ENCODE measurements around the gene GNB1.

Gene GNB1

GRCh38 chr1:1907098-1907736 lies 16.3 kb upstream of the GNB1 start:
- DNase-seq, result no peak

DNA sequence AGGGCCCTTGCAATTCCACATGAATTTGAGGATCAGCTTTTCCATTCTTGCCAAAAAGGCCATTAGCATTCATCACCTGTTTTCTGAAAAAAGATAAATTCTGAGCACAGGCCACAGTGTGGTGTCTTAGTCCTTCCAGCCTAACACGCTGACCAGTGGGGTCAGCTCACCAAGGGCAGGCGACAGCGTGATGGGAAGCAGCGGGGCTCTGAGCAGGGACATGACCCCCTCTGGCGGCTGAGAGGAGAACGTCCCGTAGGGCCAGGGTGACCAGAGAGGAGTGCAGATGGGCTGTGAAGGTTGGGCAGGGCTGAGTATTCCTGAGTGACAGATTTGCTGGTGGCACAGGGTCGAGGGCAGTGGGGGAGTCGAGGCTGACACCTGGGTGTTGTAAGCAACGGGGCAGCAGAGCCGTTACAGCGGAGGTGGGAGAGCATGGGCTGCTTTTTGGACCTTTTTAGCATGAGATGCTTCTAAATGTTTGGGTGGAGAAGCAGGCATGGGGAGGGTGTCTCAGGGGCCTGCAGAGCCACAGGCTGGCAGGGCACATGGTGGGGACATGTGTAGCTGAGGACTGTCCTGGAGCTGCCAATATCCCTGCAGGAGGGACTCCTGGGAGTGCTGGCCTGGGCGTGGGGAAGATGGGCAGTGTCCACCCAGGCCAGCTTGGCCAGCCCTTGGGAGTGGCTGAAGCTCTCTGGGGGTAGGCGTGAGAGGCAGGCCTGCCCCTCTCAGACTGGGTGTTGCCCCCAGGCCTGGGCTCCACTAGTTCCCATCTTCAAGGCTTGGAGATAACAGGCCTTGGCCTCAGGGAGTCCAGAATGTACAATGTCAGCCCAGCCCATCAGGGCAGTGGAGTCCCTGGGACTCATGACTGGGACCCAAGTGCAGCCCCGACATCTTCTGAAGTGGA lies 15.6 kb upstream of the GNB1 start:
- DNase-seq, result peak; percentile 52

GRCh38 chr1:1903224-1903623 lies 12.3 kb upstream of the GNB1 start:
- no peak for DNase-seq

DNA sequence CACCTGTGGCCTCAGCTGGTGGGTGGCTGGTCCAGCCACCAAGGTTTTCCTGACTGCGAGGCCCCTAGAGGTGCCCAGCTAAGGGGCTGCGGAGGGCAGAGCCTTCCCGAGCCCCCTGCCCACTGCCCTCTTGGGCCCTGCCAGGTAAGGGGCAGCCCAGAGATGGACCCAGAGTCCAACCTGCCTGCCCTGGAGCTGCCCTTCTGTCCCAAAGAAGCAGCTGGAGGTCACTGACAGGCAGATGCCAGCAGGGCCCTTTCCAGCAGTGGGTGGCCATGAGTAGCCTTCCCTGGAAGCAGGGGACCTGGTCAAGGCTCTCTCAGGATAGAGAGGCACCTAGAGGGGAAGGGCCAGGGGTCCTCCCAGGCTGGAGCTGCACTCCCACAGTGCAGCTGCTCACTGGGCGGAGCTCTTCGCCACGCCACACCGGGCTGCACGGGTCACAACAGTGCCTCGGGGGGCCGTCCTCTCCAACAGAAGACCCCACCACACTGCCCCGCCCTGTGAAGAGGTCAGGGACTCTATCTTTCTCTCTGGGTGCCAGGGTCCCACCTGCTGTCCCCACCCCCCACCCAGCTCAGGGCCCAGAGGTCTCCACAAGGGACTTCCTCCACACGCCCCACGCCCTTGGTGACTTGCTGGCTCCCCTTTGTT lies 10.9 kb upstream of the GNB1 start:
- DNase-seq, result no peak

DNA sequence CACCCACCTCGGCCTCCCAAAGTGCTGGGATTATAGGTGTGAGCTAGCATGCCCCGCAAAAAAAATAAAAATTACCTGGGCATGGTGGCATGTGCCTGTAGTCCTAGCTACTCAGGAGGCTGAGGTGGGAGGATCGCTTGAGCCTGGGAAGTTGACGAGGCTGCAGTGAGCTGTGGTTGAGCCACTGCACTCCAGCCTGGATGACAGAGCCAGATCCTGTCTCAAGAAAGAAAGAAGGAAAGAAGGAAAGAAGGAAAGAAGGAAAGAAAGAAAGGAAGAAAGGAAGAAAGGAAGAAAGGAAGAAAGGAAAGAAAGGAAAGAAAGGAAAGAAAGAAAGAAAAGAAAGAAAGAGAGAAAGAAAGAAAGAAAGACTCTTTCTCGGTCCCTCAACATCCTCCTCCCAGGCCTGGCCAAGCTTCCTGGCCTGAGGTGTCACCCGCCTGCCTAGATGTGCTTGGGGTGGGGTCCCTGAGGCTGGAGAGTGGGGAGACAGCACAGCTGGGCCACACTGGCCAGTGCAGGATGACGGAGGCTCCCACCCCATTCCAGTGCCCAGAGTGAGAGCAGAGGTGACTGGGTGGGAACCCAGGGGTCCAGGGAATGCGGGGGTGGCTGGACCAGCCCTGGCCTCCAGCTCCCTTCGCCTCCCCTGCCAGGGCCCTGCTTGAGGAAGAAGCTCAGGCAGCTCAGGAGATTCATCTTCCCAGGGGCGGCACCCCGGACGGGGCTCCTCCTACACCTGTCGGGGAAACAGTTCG lies 10.2 kb upstream of the GNB1 start:
- no peak for DNase-seq

- no peak for DNase-seq
Measured at GRCh38 chr1:1899967-1900327, 9.1 kb upstream of the GNB1 start.

DNA sequence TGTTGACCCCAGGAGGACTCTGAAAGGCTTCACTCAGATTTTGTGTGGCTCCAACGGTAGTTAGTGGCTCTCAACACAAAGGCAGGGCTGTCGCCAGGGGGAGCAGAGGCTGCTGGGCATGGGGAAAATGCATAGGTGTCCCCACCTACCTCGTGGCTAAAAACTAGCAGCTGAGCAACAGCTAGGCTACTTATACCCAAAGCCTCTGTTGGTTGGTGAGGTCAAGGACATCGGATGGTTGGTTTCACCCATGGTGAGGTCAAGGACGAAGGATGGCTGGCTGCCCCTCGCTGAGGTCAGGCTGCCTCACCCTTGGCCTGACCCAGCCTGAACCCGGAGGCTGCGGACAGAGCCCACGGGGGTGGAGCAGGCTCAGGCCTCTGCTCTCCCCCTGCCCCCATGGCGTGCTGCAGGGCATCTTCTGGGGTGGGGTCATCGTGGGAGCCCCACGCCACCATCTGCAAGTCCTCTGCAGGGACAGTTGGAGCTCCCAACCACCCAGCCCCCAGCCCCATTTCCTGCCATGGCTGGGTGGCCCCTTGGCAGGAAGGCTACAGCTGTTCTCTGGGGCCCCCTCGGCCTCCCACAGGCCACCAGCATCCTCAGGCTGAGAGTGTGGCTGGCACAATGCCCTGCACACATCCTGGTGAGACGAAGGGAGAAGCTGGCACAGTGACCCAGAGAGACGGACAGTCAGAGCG lies 8.5 kb upstream of the GNB1 start:
- DNase-seq, result no peak

GRCh38 chr1:1898246-1898933 lies 7.5 kb upstream of the GNB1 start:
- no peak for DNase-seq

GRCh38 chr1:1895456-1896336 lies 4.8 kb upstream of the GNB1 start:
- DNase-seq, result no peak

DNA sequence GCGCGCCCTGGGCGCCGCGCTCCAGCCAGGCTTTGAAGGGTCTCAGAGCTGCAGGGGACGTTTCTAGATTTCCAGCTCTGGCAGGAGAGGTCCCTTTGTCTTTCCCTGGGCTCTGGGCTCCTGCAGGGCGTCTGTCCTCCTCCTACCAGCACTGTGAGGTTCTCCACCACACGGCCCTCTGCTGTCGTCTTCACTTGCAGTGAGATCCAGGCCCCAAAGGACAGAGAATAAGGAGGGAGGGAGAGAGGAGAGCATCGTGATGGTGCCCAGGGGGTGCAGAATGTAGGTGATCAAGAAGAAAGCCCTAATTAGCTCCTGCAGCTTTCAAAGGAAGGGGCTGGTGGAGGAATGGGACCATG lies 4.2 kb upstream of the GNB1 start:
- DNase-seq, result no peak

- no peak for DNase-seq
Measured at GRCh38 chr1:1894354-1895059, 3.6 kb upstream of the GNB1 start.

- no peak for DNase-seq
Measured at GRCh38 chr1:1893997-1894353, 3.1 kb upstream of the GNB1 start.

DNA sequence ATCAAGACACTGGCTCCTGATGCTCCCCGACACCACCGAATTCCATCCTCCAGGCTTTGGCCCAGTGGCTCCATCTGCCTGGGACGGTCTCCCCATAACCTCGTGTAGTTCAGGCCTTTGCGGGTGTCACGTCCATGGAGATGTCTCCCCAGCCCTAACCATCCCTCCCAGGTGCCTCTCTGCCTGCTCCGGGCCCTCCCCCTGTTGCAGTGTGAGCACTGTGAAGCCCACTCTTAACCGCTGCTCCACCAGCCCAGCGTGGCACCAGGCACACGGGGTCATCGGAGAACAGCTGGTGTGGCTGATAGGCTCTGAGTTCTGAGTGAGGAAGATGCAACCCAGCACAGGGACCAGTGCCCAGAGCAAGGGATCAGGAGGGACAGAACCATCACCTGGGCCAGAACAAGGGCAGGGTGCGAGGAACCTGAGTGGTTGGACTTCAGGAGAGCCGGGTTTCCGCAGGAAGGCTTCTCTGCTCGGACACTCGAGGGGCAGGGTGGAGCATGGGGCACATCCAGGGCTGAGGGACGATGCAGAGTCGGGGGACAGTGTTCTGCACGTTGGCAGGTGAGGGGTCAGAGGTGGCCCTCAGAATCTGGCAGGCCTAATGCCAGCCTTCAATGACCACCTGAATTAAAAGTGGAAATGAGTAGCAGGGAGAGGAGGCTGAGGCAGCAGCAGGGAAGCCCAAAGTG lies 2.6 kb upstream of the GNB1 start:
- DNase-seq, result no peak

- DNase-seq, result no peak
Measured at GRCh38 chr1:1892763-1893120, 1.9 kb upstream of the GNB1 start.

DNA sequence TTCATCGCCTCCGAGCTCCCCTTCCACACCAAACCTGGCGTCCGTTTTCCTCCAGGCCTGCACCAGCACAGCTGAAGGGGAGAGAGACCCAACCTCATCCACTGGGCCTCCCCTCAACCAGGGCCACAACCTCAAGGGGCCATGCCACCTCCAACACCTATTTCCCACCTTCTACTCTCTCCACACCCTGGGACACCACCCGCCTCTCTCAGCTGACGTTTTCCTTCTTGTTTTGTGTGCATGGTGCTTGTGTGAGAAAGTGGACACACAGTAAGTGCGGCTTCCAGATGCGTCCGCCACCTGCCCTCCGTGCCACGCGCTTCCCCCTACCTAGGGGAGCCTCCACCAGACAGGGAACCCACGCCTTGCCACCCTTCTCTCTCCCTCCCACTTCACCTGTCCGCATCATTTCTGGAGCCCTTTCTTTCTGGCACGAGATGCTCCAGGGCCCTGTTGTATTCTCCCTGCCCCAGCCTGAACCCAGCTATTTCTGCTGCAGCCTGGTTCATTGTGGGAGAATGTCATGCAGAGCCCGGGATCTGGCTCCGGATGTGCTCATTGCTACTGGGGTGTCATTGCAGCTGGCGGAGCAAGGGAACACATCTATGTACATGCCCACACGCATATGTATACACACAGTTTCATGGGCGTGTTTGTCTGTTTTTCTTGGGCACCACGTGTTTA lies 1.3 kb upstream of the GNB1 start:
- DNase-seq, result no peak

DNA sequence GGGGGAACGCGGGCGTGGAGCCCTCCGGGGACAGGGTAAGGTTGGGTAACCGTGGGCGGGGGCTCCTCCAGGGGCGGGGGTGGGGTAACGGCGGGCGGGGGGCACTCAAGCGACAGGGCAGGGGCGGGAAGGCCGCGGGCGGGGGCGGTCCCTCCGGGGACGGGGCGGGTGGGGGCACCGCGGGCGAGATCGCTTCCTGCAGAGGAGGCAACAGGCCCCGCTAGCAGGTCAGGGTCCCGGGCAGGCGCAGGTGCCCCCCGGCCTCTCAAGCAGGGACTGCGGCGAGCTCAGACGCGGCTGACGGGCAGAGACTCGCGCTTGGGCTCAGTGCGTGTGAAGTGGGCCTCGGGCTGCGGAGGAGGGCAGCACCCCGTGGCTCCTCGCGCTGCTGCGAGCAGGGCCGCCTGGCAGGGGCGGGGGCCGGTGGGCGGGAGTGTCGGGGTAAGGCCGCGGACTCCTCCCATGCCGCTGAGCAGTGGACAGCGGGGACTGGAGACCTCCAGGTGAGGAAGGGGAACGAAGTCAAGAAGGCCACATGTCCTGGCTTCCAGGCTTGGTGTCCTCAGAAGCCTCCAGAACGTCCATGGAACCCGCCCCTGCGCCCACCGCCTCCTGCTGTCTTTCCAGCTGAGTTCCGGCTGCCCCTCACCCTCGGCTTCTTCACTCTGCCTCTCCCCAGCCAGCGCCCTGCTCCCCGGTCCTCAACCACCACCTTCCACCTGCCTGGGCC lies 627 bp upstream of the GNB1 start:
- DNase-seq, result no peak

GRCh38 chr1:1889847-1890505 lies 911 bp downstream of the GNB1 start:
- peak; percentile 26 for DNase-seq

Measured in activated effector memory CD4-positive, alpha-beta T cell treated with Interleukin-2 at 50 U/mL for 16 hours (primary cell).